VCaP (cell line): ENCODE data around the gene EIF4A3.

ENCODE experiments used
- H3K27ac ChIP-seq: fragments of 450-650 bp; 2 replicates; pipeline ENCODE4 v1.5.1; 2017
- TF ChIP-seq, protein P1 (sequence below): fragments of 450-650 bp; conservative IDR thresholded peaks from 2 replicates; pipeline ENCODE4 v1.5.1; 2017; ENCODE audit warnings: mild to moderate bottlenecking, moderate library complexity

Gene EIF4A3

DNA sequence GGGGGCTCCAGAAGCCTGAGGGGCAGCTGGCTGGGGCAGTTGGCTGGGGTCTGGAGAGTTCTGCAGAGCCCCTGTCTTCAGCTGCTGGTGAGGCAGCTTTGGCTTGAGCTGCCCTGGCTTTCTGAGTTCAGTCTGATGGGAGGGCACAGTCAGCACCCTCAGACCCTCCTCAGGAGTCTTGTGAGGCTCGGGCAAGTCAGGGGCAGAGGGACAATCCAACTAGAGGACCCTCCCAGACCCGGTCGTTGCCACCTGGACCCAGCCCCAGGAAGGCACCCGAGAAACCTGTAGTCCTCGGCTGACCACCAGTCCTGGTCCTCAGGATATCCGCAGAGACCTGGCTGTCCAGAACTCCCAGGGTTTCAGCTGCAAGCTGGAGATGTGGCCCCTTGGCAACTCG, 24.8 kb upstream of the EIF4A3 start:
- no peak overlapping the region for H3K27ac ChIP-seq
- TF ChIP-seq, protein P1, sequence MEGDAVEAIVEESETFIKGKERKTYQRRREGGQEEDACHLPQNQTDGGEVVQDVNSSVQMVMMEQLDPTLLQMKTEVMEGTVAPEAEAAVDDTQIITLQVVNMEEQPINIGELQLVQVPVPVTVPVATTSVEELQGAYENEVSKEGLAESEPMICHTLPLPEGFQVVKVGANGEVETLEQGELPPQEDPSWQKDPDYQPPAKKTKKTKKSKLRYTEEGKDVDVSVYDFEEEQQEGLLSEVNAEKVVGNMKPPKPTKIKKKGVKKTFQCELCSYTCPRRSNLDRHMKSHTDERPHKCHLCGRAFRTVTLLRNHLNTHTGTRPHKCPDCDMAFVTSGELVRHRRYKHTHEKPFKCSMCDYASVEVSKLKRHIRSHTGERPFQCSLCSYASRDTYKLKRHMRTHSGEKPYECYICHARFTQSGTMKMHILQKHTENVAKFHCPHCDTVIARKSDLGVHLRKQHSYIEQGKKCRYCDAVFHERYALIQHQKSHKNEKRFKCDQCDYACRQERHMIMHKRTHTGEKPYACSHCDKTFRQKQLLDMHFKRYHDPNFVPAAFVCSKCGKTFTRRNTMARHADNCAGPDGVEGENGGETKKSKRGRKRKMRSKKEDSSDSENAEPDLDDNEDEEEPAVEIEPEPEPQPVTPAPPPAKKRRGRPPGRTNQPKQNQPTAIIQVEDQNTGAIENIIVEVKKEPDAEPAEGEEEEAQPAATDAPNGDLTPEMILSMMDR, result no peak

DNA sequence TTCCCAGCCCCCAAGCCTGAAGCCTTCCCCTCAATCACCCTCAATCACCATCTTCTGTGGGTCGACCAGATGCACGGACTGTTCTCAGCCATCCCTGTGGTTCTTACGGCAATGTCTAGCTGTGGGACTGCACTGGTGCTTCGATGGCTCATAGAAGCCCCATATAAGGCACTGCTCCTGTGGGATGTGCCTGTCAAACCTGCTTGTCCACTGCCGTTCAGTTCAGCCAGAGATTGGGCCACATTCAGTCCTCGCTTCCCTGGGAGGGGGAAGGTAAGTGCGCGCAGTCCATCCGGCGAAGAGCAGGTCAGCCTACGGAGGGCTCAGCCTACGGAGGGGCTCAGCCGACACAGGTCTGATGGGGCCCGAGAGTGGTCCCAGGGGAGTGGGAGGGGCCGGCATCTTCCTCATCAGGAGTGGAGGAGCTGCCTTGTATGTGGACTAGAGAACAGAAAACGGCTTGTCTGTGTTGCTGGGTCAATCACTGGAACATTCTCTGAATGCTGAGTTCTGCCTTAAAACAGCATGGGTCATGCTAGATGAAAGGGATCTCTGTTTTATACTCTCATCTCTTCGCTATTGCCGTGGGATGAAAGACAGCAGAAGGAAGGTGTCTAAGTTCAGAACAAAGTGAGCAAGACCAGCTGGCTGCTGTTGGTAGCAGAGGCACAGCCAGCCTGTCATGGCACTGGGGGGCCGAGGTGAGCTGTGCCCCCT, 23.0 kb upstream of the EIF4A3 start, which contains the start of gene CARD14:
TSS of gene CARD14 (plus strand) at position 247 of the 717 bp plus-strand sequence. CDS start 11,409 bp downstream, outside the sequence.
- peak within 1 kb of the TSS; percentile 74 for H3K27ac ChIP-seq
- TF ChIP-seq, protein P1, result no peak

DNA sequence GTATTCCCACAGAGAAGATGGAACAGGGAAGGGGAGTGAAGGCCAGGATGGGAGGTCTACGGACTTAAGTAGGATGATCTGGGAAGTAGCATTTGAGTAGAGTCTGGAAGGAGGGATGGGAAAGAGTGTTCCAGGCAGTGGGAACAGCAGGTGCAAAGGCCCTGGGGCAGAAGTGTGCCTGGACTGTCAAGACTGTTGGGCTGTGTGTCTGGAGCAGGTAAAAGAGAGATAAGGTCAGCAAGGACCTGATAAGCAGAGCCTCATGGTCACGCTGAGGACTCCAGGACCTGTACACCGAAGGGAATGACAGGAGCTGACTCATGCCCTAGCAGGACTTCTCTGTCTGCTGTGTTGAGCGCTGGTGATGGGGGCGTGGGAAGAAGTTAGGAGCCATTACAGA, 22.2 kb upstream of the EIF4A3 start:
- peak overlapping the region; percentile 74; the same call in 1 of the 2 replicates for H3K27ac ChIP-seq
- TF ChIP-seq, protein P1, result no peak

DNA sequence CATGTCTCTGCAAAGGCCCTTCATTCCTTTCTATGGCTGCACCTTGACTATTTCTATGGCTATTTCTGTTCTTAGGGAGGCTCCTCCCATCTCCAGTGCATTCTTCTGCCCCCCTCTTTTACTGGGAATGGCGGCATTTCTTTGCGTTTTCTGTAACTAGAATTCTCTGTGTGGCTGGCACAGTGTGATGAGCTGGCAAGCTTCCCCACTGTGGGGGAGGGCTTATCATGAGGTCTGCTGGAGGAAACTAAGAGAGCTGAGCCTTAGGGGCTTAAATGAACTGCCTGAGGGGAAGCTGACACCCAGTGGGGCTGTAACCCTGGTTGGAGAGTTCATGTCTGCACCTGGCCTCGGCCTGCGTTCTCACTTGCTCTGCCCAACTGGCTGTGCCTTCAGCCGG, 21.4 kb upstream of the EIF4A3 start:
- TF ChIP-seq, protein P1, result no peak
- no peak overlapping the region for H3K27ac ChIP-seq

DNA sequence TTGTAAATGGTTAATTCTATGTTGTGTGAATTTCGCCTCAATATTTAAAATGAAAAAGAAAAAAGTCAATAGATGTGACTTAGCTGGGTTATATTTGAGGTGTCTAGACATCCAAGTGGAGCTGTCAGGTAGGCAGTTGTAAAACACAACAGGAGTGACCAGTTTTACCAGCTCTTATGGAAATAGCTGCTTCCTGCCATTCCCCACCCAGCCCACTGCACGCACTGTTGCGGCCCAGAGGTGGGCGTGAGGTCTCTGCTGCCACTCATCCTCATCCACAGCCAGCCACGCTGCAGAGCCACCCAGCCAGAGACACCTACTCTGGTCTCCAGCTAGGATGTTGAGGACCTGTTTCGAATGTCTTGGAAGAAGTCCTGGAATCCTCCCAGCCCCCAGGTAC, 19.5 kb upstream of the EIF4A3 start:
- 0 out of 2 replicates have a peak overlapping the region, but pooled peaks have one; percentile 18 for H3K27ac ChIP-seq
- TF ChIP-seq, protein P1, result no peak; the same call in 1 of the 2 replicates

DNA sequence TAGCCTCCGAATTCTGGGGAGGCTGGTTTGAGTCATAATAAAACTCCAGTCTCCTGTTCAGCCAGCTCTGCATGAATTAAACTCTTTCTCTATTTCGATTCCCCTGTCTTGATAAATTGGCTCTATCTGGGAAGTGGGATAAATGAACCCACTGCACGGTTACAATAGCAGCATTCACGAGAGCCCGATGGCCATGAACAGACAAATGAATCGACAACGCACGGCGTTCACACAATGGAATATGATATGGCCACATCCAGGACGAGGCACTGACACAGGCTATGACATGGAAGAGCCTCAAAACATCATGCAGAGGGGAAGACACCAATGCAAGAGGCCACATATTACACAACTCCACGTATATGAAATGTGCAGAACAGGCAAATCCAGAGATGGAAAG, 17.3 kb upstream of the EIF4A3 start:
- TF ChIP-seq, protein P1, result no peak
- no peak overlapping the region for H3K27ac ChIP-seq

DNA sequence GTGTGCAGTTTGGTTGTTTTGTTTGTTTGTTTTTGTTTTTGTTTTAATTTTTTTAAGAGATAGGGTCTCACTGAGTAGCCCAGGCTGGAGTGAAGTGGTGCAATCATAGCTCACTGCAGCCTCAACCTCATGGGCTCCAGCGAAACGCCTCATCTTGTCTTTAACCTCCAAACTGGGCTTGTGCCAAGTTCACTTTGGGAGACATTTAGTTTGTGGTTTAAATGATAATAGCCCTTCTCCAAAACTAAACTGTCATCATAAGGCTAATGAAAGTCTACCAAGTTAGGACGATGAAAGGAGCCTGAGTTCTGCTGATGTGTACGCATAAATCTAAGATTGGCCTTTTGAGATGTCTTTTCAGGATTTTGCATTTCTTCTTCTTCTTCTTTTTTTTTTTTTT, 16.4 kb upstream of the EIF4A3 start:
- H3K27ac ChIP-seq, result no peak overlapping the region
- TF ChIP-seq, protein P1, result no peak
